Neural cell (in vitro differentiated cells): ENCODE results near the gene GABRG3.

Experiments used
- CTCF ChIP-seq: fragments of 450-650 bp; IDR thresholded peaks from 2 replicates; pipeline ENCODE4 v1.5.1; 2014; ENCODE audit warnings: antibody characterized with exemption, mild to moderate bottlenecking, moderate library complexity; ENCODE audit not compliant: poor library complexity, severe bottlenecking
- EP300 ChIP-seq: fragments of 450-650 bp; conservative IDR thresholded peaks from 2 replicates; pipeline ENCODE4 v1.6.1; 2014; ENCODE audit warnings: antibody characterized with exemption, mild to moderate bottlenecking, moderate library complexity; ENCODE audit not compliant: poor library complexity, severe bottlenecking
- EZH2 ChIP-seq: fragments of 200-600, 300-800 bp; shearing (Covaris generic), sonication (generic); IDR thresholded peaks from 2 replicates; pipeline ENCODE4 v1.6.1; 2014; ENCODE audit warnings: antibody characterized with exemption, low read length, borderline replicate concordance, mild to moderate bottlenecking; ENCODE audit not compliant: insufficient read depth, poor library complexity, severe bottlenecking
- MXI1 ChIP-seq: fragments of 450-650 bp; conservative IDR thresholded peaks from 2 replicates; pipeline ENCODE4 v1.6.1; 2014; ENCODE audit warnings: antibody characterized with exemption, mild to moderate bottlenecking; ENCODE audit not compliant: poor library complexity, severe bottlenecking
- POLR2AphosphoS5 ChIP-seq: IDR thresholded peaks from 2 replicates; pipeline ENCODE4 v1.6.1; 2012
- RAD21 ChIP-seq: fragments of 450-650 bp; conservative IDR thresholded peaks from 2 replicates; pipeline ENCODE4 v1.6.1; 2014; ENCODE audit warnings: antibody characterized with exemption, mild to moderate bottlenecking, moderate library complexity
- REST ChIP-seq: IDR thresholded peaks from 2 replicates; pipeline ENCODE4 v1.6.1; 2012; ENCODE audit warnings: borderline replicate concordance
- SMC3 ChIP-seq: fragments of 450-650 bp; conservative IDR thresholded peaks from 2 replicates; pipeline ENCODE4 v1.6.1; 2014; ENCODE audit warnings: antibody characterized with exemption, mild to moderate bottlenecking, moderate library complexity; ENCODE audit not compliant: poor library complexity
- TAF1 ChIP-seq: IDR thresholded peaks from 2 replicates; pipeline ENCODE4 v1.6.1; 2012; ENCODE audit warnings: low read depth

GRCh38 chr15:27092390-27092789 is 121.4 kb downstream of the GABRG3 start:
- TF ChIP-seq CTCF (no peak), POLR2AphosphoS5 (no peak), EP300 (no peak), REST (no peak), TAF1 (no peak), EZH2 (no peak), SMC3 (no peak), RAD21 (no peak), MXI1 (no peak)
